GM08714 (cell line): ENCODE measurements around the gene CDK5RAP2.

Experiments
- H3K4me3 ChIP-seq: fragments of 200-500 bp; sonication (Bioruptor generic); 2 replicates; pipeline ENCODE4 v1.5.1; 2014; ENCODE audit warnings: mild to moderate bottlenecking, low read length, inconsistent platforms
- ZNF274 ChIP-seq: IDR thresholded peaks from 2 replicates; pipeline ENCODE4 v1.6.1; 2012; ENCODE audit warnings: mild to moderate bottlenecking, low read depth, low read length

Gene CDK5RAP2

DNA sequence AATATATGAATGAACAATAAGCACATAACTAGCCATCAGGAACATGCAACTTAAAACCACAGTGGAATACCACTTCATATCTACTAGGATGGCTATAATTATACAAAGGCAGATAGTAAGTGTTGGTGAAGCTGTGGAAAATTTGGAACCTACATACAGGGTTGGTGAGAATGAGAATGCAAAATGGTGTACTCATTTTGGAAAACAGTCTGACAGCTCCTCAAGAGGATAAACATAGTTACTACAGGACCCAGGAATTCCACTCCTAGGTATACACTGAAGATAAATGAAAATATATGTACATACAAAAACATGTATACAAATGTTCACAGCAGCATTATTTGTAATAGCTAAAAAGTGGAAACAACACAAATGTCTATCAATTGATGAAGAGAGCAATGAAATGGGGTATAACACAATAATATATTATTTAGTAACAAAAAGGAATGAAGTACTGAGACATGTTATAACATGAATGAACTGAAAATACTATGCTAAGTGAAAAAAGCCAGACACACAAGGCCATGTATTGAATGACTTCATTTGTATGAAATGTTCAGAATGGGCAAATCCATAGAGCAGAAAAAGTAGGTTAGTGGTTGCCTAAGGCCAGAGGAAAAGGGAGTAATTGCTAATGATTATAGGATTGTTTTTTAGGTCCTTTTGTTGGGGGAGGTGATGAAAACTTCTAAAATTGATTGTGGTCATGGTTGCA lies 31.2 kb upstream of the CDK5RAP2 start:
- H3K4me3 ChIP-seq = no peak overlapping the region
- TF ChIP-seq ZNF274 = no peak

DNA sequence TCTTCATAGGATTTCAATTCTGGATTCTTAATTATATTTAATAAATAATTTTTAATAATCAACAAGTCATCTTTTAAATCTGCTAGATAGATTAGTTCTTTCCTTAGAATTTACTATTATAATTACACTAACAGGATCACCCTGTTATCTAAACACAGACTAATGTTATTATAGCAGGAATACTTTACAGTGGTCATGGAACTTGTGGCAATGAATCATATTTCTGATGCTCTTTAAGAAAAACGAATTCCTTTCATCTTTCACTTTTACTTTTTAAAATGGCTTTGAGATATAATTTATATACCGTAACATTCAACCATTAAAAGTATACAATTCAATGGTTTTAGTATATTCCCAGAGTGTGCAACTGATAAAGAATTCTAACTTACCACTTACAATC lies 29.7 kb upstream of the CDK5RAP2 start:
- no peak overlapping the region for H3K4me3 ChIP-seq
- no peak for TF ChIP-seq ZNF274

DNA sequence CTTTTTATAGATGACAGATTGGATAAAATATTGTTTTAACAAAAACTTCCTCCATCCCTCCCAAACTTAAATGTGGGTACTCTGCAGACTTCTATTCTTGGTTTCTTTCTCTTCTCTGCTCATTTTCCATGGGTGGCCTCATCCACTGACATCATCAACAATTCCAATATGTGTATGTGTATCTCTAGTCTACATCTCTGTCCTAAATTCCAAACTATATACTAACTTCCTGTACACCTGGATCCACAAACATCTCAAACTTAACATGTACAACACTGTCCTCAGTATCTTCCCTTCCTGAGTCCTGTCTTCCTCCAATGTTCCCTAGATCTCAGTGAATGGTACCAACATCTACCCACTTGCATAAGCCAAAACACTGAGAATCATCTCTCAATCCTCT lies 28.5 kb upstream of the CDK5RAP2 start:
- H3K4me3 ChIP-seq = no peak overlapping the region
- TF ChIP-seq ZNF274 = no peak

DNA sequence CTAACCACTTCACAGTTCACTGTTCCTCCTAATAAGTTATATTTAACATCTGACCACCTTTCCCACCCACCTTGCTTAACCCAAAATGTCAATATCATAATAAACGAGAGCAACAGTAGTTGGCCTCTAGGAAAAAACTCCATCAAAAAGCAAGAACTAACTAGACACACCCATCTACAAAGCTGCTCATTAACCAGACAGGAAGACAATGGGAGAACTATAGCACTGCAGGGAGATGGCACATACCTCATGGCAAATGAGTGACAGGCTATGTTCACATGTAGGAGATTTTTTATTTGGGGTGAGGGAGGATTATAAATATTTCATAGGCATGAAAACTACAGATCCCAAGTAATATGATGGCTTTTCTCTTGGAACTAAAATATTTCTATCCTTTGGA lies 23.6 kb upstream of the CDK5RAP2 start:
- no peak for TF ChIP-seq ZNF274
- no peak overlapping the region for H3K4me3 ChIP-seq

DNA sequence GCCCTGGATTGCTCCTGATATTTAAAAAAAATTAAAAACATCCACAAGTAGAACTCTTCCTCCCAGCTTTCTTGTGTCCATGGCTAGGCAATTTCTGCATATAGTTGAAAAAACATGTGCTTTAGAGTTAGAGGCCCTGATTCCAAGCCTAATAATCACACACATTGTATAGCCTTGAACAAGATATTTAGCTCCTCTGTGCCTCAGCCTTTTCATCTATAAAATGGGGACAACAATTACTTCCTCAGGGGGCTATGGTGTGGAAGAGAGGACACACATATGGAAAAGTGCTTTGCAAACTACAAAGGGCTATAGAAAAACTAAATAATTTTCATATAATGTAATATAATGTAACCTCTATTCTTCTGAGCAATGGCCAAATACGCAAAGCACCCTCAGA lies 23.0 kb upstream of the CDK5RAP2 start:
- H3K4me3 ChIP-seq = no peak overlapping the region
- TF ChIP-seq ZNF274 = no peak

DNA sequence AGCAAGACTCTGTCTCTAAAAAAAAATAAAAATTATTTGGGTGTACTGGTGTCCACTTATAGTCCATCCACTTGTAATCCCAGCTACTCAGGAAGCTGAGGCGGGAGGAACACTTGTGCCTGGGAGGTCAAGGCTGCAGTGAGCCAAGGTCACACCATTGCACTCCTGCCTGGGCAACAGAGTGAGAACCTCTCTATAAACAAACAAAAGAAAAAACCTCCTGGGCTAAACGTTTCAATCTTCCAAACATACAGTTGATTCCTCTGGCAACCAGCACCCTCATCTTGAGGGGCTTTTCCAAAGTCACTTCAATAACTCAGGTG lies 13.9 kb upstream of the CDK5RAP2 start:
- no peak for TF ChIP-seq ZNF274
- H3K4me3 ChIP-seq = no peak overlapping the region

DNA sequence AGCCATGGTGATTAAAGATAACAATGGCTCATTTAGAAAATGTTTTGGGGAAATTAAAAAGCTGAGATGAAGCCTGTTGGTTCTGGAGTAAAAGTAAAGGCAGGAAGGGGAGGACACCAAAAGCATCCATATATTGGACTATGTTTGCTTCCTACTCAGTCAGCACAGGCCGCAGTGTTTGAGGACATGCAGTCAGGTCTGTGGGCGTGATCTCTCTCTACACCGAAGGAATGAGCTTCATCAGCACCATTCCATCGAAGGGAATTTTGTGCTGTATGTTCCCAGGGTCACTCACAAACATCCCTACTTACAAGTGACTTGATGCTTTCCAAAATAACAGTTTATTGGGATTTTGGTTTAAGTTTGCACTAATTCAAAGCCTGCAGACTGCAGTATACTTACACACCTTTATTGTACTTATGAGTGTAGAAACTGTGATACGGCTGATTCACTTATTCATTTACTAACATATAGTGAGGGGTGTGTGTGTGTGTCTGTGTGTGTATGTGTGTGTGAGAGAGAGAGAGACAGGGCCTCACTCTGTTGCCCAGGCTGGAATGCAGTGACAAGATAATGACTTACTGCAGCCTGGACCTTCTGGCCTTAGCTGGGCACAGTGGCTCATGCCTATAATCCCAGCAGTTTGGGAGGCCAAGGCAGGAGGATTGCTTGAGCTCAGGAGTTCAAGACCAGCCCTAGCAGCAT lies 13.4 kb upstream of the CDK5RAP2 start:
- TF ChIP-seq ZNF274 = no peak
- no peak overlapping the region for H3K4me3 ChIP-seq

DNA sequence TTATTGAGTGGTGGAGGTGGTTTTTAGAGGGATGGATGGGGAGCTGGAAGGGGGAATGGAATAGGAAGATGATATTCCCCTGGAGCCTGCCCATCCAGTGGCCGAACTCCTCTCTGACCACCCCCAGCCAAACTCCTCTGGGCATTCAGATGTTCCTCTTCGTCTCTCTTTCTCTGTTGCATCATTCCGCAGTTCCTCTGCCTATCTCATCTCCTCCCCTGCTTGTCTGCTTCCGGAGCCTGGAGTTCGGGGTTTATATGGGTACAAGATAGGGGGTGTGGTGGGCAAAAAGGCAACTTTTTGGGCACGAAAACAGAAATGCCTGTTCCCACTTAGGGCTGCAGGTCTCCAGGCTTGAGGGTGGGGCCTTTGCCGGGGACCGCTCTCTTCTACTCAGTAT lies 12.2 kb upstream of the CDK5RAP2 start:
- TF ChIP-seq ZNF274 = no peak
- no peak overlapping the region for H3K4me3 ChIP-seq

DNA sequence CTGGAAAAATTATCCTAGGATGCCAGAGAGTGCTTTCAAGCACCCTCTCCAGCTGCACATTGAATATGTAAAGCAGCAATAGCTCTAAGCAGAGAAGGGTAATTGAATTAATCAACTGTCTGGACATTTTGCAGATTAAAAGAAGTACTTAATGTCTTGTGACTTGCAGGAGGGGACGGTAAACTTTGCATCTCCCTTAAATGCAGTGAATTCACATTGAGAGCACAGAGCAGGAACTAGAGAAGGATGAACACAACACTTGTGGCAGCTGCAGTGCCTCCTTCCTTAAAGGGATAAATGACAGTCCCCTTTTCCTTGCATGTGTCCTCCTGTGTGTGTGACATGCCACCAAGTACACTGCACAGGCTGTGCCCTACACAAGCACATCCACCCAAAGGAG lies 7.4 kb upstream of the CDK5RAP2 start:
- no peak overlapping the region for H3K4me3 ChIP-seq
- TF ChIP-seq ZNF274 = no peak

DNA sequence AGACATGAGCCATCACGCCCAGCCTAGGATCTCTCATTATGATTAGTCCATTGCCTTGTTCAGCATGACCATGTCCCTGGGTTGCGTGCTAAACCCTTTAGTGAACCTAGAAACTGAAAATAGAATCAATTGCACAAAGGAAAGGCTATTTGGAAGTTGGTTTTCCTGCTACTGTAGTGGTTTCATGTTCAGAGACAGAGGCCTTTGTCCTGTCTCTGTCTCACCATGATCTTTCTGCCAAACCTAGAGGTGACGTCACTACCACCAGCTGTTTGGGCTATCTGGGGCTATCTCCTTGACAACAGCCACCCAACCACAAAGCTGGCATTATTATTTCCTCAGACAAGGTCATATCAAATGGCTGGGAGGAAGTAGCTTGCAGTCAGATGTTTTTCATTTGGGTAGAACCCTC lies 4.0 kb upstream of the CDK5RAP2 start:
- no peak overlapping the region for H3K4me3 ChIP-seq
- TF ChIP-seq ZNF274 = no peak

DNA sequence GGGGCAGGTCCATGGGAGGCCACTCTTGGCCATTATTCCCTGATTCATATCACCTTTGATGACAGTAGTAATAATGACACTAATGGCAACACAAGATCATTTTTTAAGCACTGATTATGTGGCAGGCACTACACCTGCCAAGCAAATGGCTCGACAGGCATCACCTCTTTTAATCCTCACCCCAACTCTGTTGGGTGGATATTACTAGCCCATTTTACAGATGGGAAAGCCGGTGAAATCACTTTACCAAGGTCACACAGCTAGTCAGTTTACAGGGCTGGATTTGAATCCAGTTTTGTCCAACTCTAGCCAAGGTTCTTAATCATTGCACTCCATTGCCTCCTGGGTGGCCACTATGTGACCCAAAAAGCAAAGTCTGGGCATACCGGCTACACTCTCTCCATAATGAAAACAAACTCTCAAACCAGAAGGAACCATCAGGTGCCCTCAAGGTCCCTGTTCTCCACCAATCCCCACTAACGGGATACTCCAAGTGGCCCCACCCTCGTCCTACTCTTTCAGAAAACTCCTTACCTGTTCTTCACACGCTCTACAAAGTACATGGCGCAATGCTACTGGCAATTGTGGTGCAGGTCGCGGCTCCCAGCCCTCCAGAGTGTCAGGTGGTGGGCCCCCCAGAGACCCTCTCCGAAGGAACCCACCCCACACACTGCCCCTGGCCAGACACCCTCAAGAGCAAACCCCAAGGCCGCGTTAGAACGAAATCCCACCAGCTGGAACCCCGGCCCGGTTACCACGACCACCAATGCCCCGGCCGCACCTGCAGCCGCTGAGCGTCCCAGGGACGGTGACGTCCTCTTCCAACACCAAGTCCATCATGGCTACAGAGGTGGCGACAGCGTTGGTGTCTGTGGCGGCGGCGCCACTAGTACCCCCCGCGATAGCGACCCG lies 572 bp downstream of the CDK5RAP2 start:
- TF ChIP-seq ZNF274 = no peak
- peak overlapping the region; percentile 99 for H3K4me3 ChIP-seq

DNA sequence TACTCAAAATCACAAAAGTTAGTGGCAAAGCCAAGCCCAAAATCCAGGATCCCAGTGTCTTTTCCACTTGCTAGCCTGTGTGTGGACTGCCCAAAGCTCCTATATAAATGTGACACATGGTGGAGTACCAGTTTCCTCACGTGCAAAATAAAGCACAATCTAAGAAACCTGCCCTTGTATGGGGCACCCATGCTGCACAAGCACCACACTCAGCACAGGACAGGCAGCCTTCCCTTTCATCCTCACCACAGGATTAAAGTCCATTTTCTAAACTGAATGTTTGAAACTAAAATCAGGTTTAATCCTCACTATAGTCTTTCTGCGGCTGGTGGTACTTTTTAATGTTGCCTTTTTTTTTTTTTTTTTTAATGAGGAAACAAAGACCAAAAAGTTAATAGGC lies 5.5 kb downstream of the CDK5RAP2 start:
- TF ChIP-seq ZNF274 = no peak

DNA sequence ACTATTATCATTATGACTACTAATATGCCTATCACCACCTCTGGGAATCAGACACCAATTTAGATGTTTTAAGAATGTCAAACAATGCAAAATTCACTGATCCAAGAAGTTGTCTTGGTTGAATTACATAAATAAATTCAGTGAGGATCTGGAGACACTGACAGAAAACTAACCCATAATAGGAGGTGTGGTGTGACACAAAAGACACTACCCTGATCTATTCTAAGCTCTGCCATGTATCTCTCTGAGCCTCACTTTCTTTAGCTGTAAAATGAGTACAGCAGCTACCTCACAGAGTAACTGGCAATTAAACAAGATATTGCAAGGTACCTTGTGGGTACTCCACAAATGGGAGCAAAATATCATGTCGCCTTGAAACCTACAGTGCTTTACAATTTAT lies 7.5 kb downstream of the CDK5RAP2 start:
- no peak overlapping the region for H3K4me3 ChIP-seq
- TF ChIP-seq ZNF274 = no peak

More for the DNA sequence above, 5.5 kb downstream of the CDK5RAP2 start:
- no peak overlapping the region for H3K4me3 ChIP-seq

DNA sequence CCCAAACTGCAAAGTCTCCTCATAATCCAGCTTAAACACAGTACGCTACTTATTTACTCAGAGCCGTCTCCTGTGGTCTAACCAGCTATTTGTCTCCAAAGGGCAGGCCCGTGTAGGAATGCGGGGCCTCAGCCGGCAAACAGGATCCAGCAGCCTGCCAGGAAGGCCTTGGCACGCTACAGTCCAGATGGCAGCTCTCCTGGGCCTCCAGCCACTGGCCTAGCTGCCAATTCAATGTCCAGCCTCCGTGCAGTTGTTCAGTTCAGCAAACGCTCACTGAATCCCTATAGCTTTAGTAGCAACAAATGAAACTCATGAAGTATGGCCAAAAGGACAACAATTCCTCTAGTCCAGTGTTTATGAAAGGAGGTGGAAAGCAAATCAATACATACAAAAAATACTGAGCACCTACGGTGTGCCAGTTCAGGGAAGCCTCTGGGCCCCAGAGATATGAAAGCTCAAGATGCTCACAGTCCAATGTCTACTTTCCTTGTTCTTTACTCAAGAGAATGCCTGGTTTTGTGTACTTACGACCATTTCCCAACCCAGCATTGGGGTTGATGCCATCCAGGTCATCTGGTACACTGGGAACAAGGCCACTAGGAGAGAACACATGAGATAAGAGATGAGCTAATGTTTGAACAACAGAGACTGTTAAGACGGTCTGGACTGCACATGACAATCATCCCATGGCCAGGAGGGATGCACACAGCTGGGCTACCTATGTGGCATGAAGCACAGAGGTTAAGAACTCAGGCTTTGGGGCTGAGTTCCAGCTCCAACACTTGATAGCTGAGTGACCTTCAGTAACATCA lies 8.3 kb downstream of the CDK5RAP2 start:
- H3K4me3 ChIP-seq = no peak overlapping the region
- TF ChIP-seq ZNF274 = no peak
